HCT116 (cell line): Measurements from ENCODE around the gene TMEM129. TPM values are rescaled to one million over a fixed set of nuclear protein-coding genes. Genes with fewer than 3 reads are reported as not detected.

ENCODE experiments used
- ATAC-seq: fragments of 200-7000 bp; cut with Tn5 transposase; 2 replicates; pipeline ENCODE4 v1.9.1; 2020; ENCODE audit warnings: mild to moderate bottlenecking, moderate library complexity
- BruUV-seq: library from RNA; stranded (reverse); fragments of 400-500 nt; replicated peaks from 2 replicates; lab custom pipeline; 2021; lab: Mats Ljungman, UMichigan
- CTCF ChIA-PET: fragments of 300-600 bp; sonication (Branson Sonifier 250); formaldehyde crosslinking; loops from one replicate; lab custom pipeline; 2021; ENCODE audit warnings: antibody characterized with exemption; lab: Charles Lee
- POLR2A ChIA-PET: fragments of 300-600, 350-600 bp; sonication (Branson Sonifier 250); formaldehyde crosslinking; loops from one replicate; lab custom pipeline; 2021; ENCODE audit warnings: antibody characterized with exemption; lab: Charles Lee
- RAD21 ChIA-PET, 2 experiments: fragments of 300-600 bp; sonication (Branson Sonifier 250); formaldehyde crosslinking; loops; one replicate each; lab custom pipeline; 2023; ENCODE audit warnings: low total read pairs in 2 of 2; ENCODE audit not compliant: uncharacterized antibody in 2 of 2, unreplicated experiment in 2 of 2, low non-redundant PET in 1 of 2; lab: Charles Lee
- DNase-seq: peaks from one replicate; pipeline ENCODE4 v3.0.0-alpha.2; 2010; ENCODE audit warnings: low read depth, low spot score
- H2AFZ ChIP-seq: fragments of 200-600 bp; shearing (Covaris generic), sonication (generic); 2 replicates; pipeline ENCODE4 v1.6.1; 2017; ENCODE audit warnings: low read depth, mixed run types, mixed read lengths, antibody characterized with exemption, low read length; ENCODE audit not compliant: poor library complexity, severe bottlenecking
- H3K27ac ChIP-seq: 2 replicates; pipeline ENCODE4 v1.5.1; 2012; ENCODE audit warnings: low read depth, low read length
- H3K27me3 ChIP-seq: fragments of 200-600 bp; sonication (generic); 2 replicates; pipeline ENCODE4 v1.6.1; 2016; ENCODE audit warnings: mixed run types, low read length, mixed read lengths; ENCODE audit not compliant: insufficient read depth
- H3K36me3 ChIP-seq, 2 experiments: fragments of 200-500 bp in 1 of 2; fragments of 200-600 bp in 1 of 2; sonication (Bioruptor generic) in 1 of 2; sonication (generic) in 1 of 2; 2 replicates each; pipeline versions ENCODE4 v1.5.1 to v1.6.1; 2014 to 2016; ENCODE audit warnings: low read length in 2 of 2, inconsistent platforms in 1 of 2, mixed read lengths in 1 of 2, mixed run types in 1 of 2; ENCODE audit not compliant: insufficient read depth in 2 of 2, control insufficient read depth in 1 of 2
- H3K4me1 ChIP-seq, 2 experiments: fragments of 200-600 bp in 1 of 2; sonication (generic) in 1 of 2; 2 replicates each; pipeline versions ENCODE4 v1.5.1 to v1.6.1; 2012 to 2017; ENCODE audit warnings: low read length in 2 of 2, inconsistent platforms in 1 of 2, mild to moderate bottlenecking in 1 of 2, mixed read lengths in 1 of 2, mixed run types in 1 of 2, moderate library complexity in 1 of 2; ENCODE audit not compliant: insufficient read depth in 2 of 2, control insufficient read depth in 1 of 2
- H3K4me2 ChIP-seq: fragments of 200-600 bp; sonication (generic); 2 replicates; pipeline ENCODE4 v1.6.1; 2017; ENCODE audit warnings: mixed run types, low read length, mixed read lengths
- H3K4me3 ChIP-seq, 2 experiments: fragments of 200-600 bp in 1 of 2; sonication (generic) in 1 of 2; replicated peaks in 1 of 2; 2 replicates each; pipeline ENCODE4 v1.5.1; 2011 to 2016; ENCODE audit warnings: low read length in 2 of 2, control low read depth in 1 of 2, low read depth in 1 of 2, mild to moderate bottlenecking in 1 of 2, mixed read lengths in 1 of 2, mixed run types in 1 of 2
- H3K79me2 ChIP-seq: fragments of 200-600 bp; sonication (generic); 2 replicates; pipeline ENCODE4 v1.6.1; 2017; ENCODE audit warnings: mild to moderate bottlenecking, mixed run types, low read length, moderate library complexity, mixed read lengths; ENCODE audit not compliant: insufficient read depth
- H3K9ac ChIP-seq: fragments of 200-600 bp; sonication (generic); 2 replicates; pipeline ENCODE4 v1.6.1; 2016; ENCODE audit warnings: low read length, mixed read lengths
- H3K9me2 ChIP-seq: fragments of 200-600 bp; sonication (generic), shearing (Covaris generic); 2 replicates; pipeline ENCODE4 v1.6.1; 2017; ENCODE audit warnings: mixed run types, mild to moderate bottlenecking, moderate library complexity; ENCODE audit not compliant: insufficient read depth
- H3K9me3 ChIP-seq, 2 experiments: fragments of 200-500 bp in 1 of 2; fragments of 200-600 bp in 1 of 2; sonication (Bioruptor generic) in 1 of 2; sonication (generic) in 1 of 2; 2 replicates each; pipeline ENCODE4 v1.6.1; 2014 to 2017; ENCODE audit warnings: low read length in 2 of 2, mixed read lengths in 2 of 2, inconsistent platforms in 1 of 2, low read depth in 1 of 2, mild to moderate bottlenecking in 1 of 2, mixed run types in 1 of 2, moderate library complexity in 1 of 2; ENCODE audit not compliant: control insufficient read depth in 1 of 2, insufficient read depth in 1 of 2
- H4K20me1 ChIP-seq: fragments of 200-600 bp; sonication (generic), shearing (Covaris generic); 2 replicates; pipeline ENCODE4 v1.6.1; 2017; ENCODE audit warnings: mixed run types, mild to moderate bottlenecking, moderate library complexity; ENCODE audit not compliant: insufficient read depth
- CBX3 ChIP-seq: IDR thresholded peaks from 2 replicates; pipeline ENCODE4 v1.6.1; 2012; ENCODE audit warnings: low read depth
- CEBPB ChIP-seq: IDR thresholded peaks from 2 replicates; pipeline ENCODE4 v1.6.1; 2012; ENCODE audit warnings: low read depth
- CTCF ChIP-seq, 3 experiments: fragments of 200-600 bp in 1 of 3; sonication (generic) in 1 of 3; IDR thresholded peaks in 2 of 3; conservative IDR thresholded peaks in 1 of 3; 2 replicates each; pipeline ENCODE4 v1.5.1; 2012 to 2017; ENCODE audit warnings: low read depth in 2 of 3, low read length in 2 of 3, antibody characterized with exemption in 1 of 3, borderline replicate concordance in 1 of 3, control low read depth in 1 of 3, mild to moderate bottlenecking in 1 of 3, mixed read lengths in 1 of 3, mixed run types in 1 of 3, moderate library complexity in 1 of 3; ENCODE audit not compliant: insufficient read depth in 1 of 3
- EGR1 ChIP-seq: IDR thresholded peaks from 2 replicates; pipeline ENCODE4 v1.6.1; 2012; ENCODE audit warnings: low read depth
- ELF1 ChIP-seq: IDR thresholded peaks from 2 replicates; pipeline ENCODE4 v1.6.1; 2012; ENCODE audit warnings: low read depth, borderline replicate concordance
- FOSL1 ChIP-seq: IDR thresholded peaks from 2 replicates; pipeline ENCODE4 v1.6.1; 2012; ENCODE audit warnings: low read depth
- POLR2AphosphoS5 ChIP-seq: IDR thresholded peaks from 2 replicates; pipeline ENCODE4 v1.6.1; 2011; ENCODE audit warnings: mild to moderate bottlenecking, low read depth, low read length, moderate library complexity
- REST ChIP-seq: IDR thresholded peaks from 2 replicates; pipeline ENCODE4 v1.6.1; 2012; ENCODE audit warnings: low read depth
- SIN3A ChIP-seq: IDR thresholded peaks from 2 replicates; pipeline ENCODE4 v1.6.1; 2012; ENCODE audit warnings: low read depth
- YY1 ChIP-seq: IDR thresholded peaks from 2 replicates; pipeline ENCODE4 v1.6.1; 2011; ENCODE audit warnings: low read length, low read depth, moderate library complexity, mild to moderate bottlenecking; ENCODE audit not compliant: insufficient replicate concordance; ENCODE audit errors: extremely low read depth
- ZBTB33 ChIP-seq: IDR thresholded peaks from 2 replicates; pipeline ENCODE4 v1.6.1; 2011; ENCODE audit warnings: mild to moderate bottlenecking, low read length, moderate library complexity; ENCODE audit not compliant: insufficient replicate concordance; ENCODE audit errors: extremely low read depth
- intact Hi-C: fragments of 100-400 bp; cut with micrococcal nuclease; formaldehyde crosslinking; loops from 2 replicates; pipeline ENCODE4 v1.10.0; 2022
- total RNA-seq: library from RNA; stranded (reverse); gene quantifications from one replicate; pipeline ENCODE4 v1.2.1, GENCODE V29; 2021; ENCODE audit not compliant: unreplicated experiment

The TMEM129 gene
- total RNA-seq, 1 experiment from 2014 or later, result 29.4 TPM

- no peaks in the 10 kb centered on the region for H4K20me1 ChIP-seq
- no peak for DNase-seq
- H3K9ac ChIP-seq, result no peak overlapping the region
- no peaks in the 10 kb centered on the region for H3K4me1 ChIP-seq
- H3K79me2 ChIP-seq, result no peaks in the 10 kb centered on the region
- no peak overlapping the region for H3K4me2 ChIP-seq
- H3K9me3 ChIP-seq, result no peaks in the 10 kb centered on the region
- ChIA-PET CTCF (no interaction called here), POLR2A (no interaction called here)
- no TSS peak for BruUV-seq
- H3K4me3 ChIP-seq, result no peak overlapping the region
- no peaks in the 10 kb centered on the region for H3K27me3 ChIP-seq
- ATAC-seq, result no peak
- H3K36me3 ChIP-seq, result no peaks in the 10 kb centered on the region
- H3K9me2 ChIP-seq, result no peaks in the 10 kb centered on the region
- no peak overlapping the region for H2AFZ ChIP-seq
- H3K27ac ChIP-seq, result no peak overlapping the region
- no peak for TF ChIP-seq YY1
- TF ChIP-seq FOSL1, result no peak
- TF ChIP-seq CBX3, result no peak
- TF ChIP-seq ZBTB33, result no peak
- TF ChIP-seq REST, result no peak
- TF ChIP-seq POLR2AphosphoS5, result no peak
- TF ChIP-seq CTCF (IDR thresholded peaks at IDR 0.05 in 2 of 3, conservative IDR thresholded peaks at IDR 0.05 in 1 of 3; ENCODE audit: borderline replicate concordance in 1 of 3, insufficient read depth in 1 of 3, low read depth in 2 of 3, low read length in 2 of 3), result no peak
- TF ChIP-seq EGR1, result no peak
- TF ChIP-seq ELF1, result no peak
- no peak for TF ChIP-seq CEBPB
- TF ChIP-seq SIN3A, result no peak
- TF ChIP-seq, all 23 proteins: peak for 0
- intact Hi-C loops, result no loop called here
- RAD21 ChIA-PET, result no interaction called here
Measured at GRCh38 chr4:1675136-1675801, 45.9 kb downstream of the TMEM129 start.
